ENCODE results near the gene DR1.
A peak's percentile ranks its signal among the peaks of the same experiment; 100 is the strongest.

DR1 gene

DNA sequence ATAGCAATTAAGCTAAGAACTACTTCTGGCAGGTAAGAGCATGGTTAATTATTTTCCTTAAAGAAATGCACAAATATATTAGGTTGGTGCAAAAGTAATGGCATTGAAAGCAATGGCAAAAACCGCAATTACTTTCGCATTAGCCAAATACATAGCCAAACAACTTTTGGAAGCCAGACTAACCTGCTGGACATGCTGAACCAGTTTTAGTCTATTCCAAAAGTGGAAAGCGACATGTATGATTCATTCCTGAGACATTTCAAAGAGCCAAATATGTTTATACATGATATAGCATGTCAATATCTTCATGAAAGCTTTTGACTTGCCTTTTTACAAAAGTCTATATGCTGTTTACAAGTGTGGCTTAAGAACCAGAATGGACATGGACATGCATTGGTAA is 23.4 kb upstream of the DR1 start:
- Histone ChIP-seq H3K9me3 (ENCODE audit: severe bottlenecking) (no peaks in the 10 kb centered on the region), H3K36me3 (ENCODE audit: low read depth) (no peaks in the 10 kb centered on the region), H3K4me1 (ENCODE audit: insufficient read depth, poor library complexity, severe bottlenecking) (peaks cover 33% of the 10 kb centered on the region), H3K4me3 (ENCODE audit: severe bottlenecking) (no peak overlapping the region), H3K27ac (ENCODE audit: poor library complexity, severe bottlenecking) (no peak overlapping the region), H3K27me3 (ENCODE audit: insufficient read depth, poor library complexity, severe bottlenecking) (no peaks in the 10 kb centered on the region)
- no peak for TF ChIP-seq CTCF (IDR thresholded peaks at IDR 0.05; ENCODE audit: poor library complexity, severe bottlenecking)
- ATAC-seq (ENCODE audit: low read depth): 0 out of 3 replicates have a peak, but pooled peaks have one; percentile 3
- no peak for DNase-seq (ENCODE audit: low spot score)

- peaks cover 33% of the 10 kb centered on the region for H3K4me1 ChIP-seq (ENCODE audit: insufficient read depth, poor library complexity, severe bottlenecking)
- no peaks in the 10 kb centered on the region for H3K27me3 ChIP-seq (ENCODE audit: insufficient read depth, poor library complexity, severe bottlenecking)
- peak overlapping the region; percentile 91 for H3K27ac ChIP-seq (ENCODE audit: poor library complexity, severe bottlenecking)
- no peaks in the 10 kb centered on the region for H3K9me3 ChIP-seq (ENCODE audit: severe bottlenecking)
- H3K36me3 ChIP-seq (ENCODE audit: low read depth): no peaks in the 10 kb centered on the region
- ATAC-seq (ENCODE audit: low read depth) (no peak), DNase-seq (ENCODE audit: low spot score) (no peak)
- no peak for TF ChIP-seq CTCF (IDR thresholded peaks at IDR 0.05; ENCODE audit: poor library complexity, severe bottlenecking)
- no peak overlapping the region for H3K4me3 ChIP-seq (ENCODE audit: severe bottlenecking)
These were observed 22.4 kb upstream of the DR1 start for GRCh38 chr1:93323185-93323820.

GRCh38 chr1:93324486-93325464 is 20.9 kb upstream of the DR1 start:
- ATAC-seq (ENCODE audit: low read depth): peak; percentile 93
- Histone ChIP-seq H3K27ac (ENCODE audit: poor library complexity, severe bottlenecking) (peak overlapping the region; percentile 91), H3K36me3 (ENCODE audit: low read depth) (no peaks in the 10 kb centered on the region), H3K27me3 (ENCODE audit: insufficient read depth, poor library complexity, severe bottlenecking) (no peaks in the 10 kb centered on the region), H3K4me3 (ENCODE audit: severe bottlenecking) (no peak overlapping the region), H3K9me3 (ENCODE audit: severe bottlenecking) (no peaks in the 10 kb centered on the region), H3K4me1 (ENCODE audit: insufficient read depth, poor library complexity, severe bottlenecking) (peaks cover 33% of the 10 kb centered on the region)
- no peak for DNase-seq (ENCODE audit: low spot score)
- TF ChIP-seq CTCF (IDR thresholded peaks at IDR 0.05; ENCODE audit: poor library complexity, severe bottlenecking): no peak

- no peaks in the 10 kb centered on the region for H3K9me3 ChIP-seq (ENCODE audit: severe bottlenecking)
- H3K27me3 ChIP-seq (ENCODE audit: insufficient read depth, poor library complexity, severe bottlenecking): no peaks in the 10 kb centered on the region
- H3K27ac ChIP-seq (ENCODE audit: poor library complexity, severe bottlenecking): no peak overlapping the region
- no peak for DNase-seq (ENCODE audit: low spot score)
- no peaks in the 10 kb centered on the region for H3K36me3 ChIP-seq (ENCODE audit: low read depth)
- no peak overlapping the region for H3K4me3 ChIP-seq (ENCODE audit: severe bottlenecking)
- peaks cover 16% of the 10 kb centered on the region for H3K4me1 ChIP-seq (ENCODE audit: insufficient read depth, poor library complexity, severe bottlenecking)
- ATAC-seq (ENCODE audit: low read depth): no peak
- TF ChIP-seq CTCF (IDR thresholded peaks at IDR 0.05; ENCODE audit: poor library complexity, severe bottlenecking): no peak
These were observed 16.6 kb upstream of the DR1 start for GRCh38 chr1:93328809-93329760.
